Hepatocyte (in vitro differentiated cells): ENCODE measurements around the gene DIP2C. TPM values are rescaled to one million over a fixed set of nuclear protein-coding genes. Genes with fewer than 3 reads are reported as not detected.
A peak's percentile ranks its signal among the peaks of the same experiment; 100 is the strongest.

Experiments used
- DNase-seq: peaks from one replicate; pipeline ENCODE4 v3.0.0-alpha.2; 2016; ENCODE audit warnings: low spot score
- H2AFZ ChIP-seq: fragments of 200-600 bp; sonication (generic); 2 replicates; pipeline ENCODE4 v1.6.0; 2016; ENCODE audit warnings: antibody characterized with exemption, mild to moderate bottlenecking
- H3K27ac ChIP-seq: fragments of 200-600 bp; sonication (generic); 2 replicates; pipeline ENCODE4 v1.5.1; 2016; ENCODE audit warnings: mild to moderate bottlenecking
- H3K27me3 ChIP-seq: fragments of 200-600 bp; sonication (generic); 2 replicates; pipeline ENCODE4 v1.6.1; 2016
- H3K36me3 ChIP-seq: fragments of 200-600 bp; sonication (generic); replicated peaks from 2 replicates; pipeline ENCODE4 v1.5.1; 2016; ENCODE audit warnings: low read depth; ENCODE audit not compliant: insufficient read depth
- H3K4me1 ChIP-seq: fragments of 200-600 bp; sonication (generic); 2 replicates; pipeline ENCODE4 v1.5.1; 2016; ENCODE audit warnings: mild to moderate bottlenecking, moderate library complexity; ENCODE audit not compliant: insufficient read depth
- H3K4me2 ChIP-seq: fragments of 200-600 bp; sonication (generic); 2 replicates; pipeline ENCODE4 v1.6.0; 2016
- H3K4me3 ChIP-seq: fragments of 200-600 bp; sonication (generic); 2 replicates; pipeline ENCODE4 v1.5.1; 2016; ENCODE audit warnings: mild to moderate bottlenecking
- H3K79me2 ChIP-seq: fragments of 200-600 bp; sonication (generic); 2 replicates; pipeline ENCODE4 v1.6.0; 2017; ENCODE audit warnings: mild to moderate bottlenecking
- H3K9me2 ChIP-seq: fragments of 200-600 bp; sonication (generic); replicated peaks from 2 replicates; pipeline ENCODE4 v1.6.0; 2017; ENCODE audit warnings: mild to moderate bottlenecking; ENCODE audit not compliant: insufficient read depth
- H3K9me3 ChIP-seq: fragments of 200-600 bp; sonication (generic); 2 replicates; pipeline ENCODE4 v1.5.1; 2016; ENCODE audit warnings: low read depth, mild to moderate bottlenecking
- H4K20me1 ChIP-seq: fragments of 200-600 bp; sonication (generic); 2 replicates; pipeline ENCODE4 v1.6.0; 2016; ENCODE audit warnings: mild to moderate bottlenecking; ENCODE audit not compliant: insufficient read depth, poor library complexity, severe bottlenecking
- EZH2 ChIP-seq: fragments of 200-600 bp; sonication (generic); IDR thresholded peaks from 2 replicates; pipeline ENCODE4 v1.6.1; 2016; ENCODE audit warnings: antibody characterized with exemption, mild to moderate bottlenecking, borderline replicate concordance
- EZH2phosphoT487 ChIP-seq: fragments of 200-600 bp; sonication (generic); IDR thresholded peaks from one replicate; pipeline ENCODE4 v1.6.1; 2018; ENCODE audit warnings: antibody characterized with exemption, mild to moderate bottlenecking, low read depth, moderate library complexity; ENCODE audit not compliant: unreplicated experiment, severe bottlenecking
- WGBS: methylation state at CpG from one replicate; pipeline ENCODE4 v1.1.6; 2016; ENCODE audit warnings: low lambda C conversion rate; ENCODE audit errors: missing lambda C conversion rate; 5-methylcytosine and 5-hydroxymethylcytosine counted together
- polyA plus RNA-seq: library from polyadenylated mRNA; unstranded; fragments of >200 nt; fragmentation: Nextera tagmentation; extraction: Ambion mirVana; gene quantifications from 2 replicates; pipeline ENCODE4 v1.2.1, GENCODE V29; 2016
- total RNA-seq: library from RNA; depleted of rRNA; stranded (reverse); fragments of >200 nt; gene quantifications from 2 replicates; pipeline ENCODE4 v1.2.3, GENCODE V29; 2014
- TF ChIP-seq, protein P1 (sequence below): fragments of 200-600 bp; sonication (generic); IDR thresholded peaks from 2 replicates; pipeline ENCODE4 v1.5.1; 2016; ENCODE audit warnings: antibody characterized with exemption, mild to moderate bottlenecking; ENCODE audit not compliant: poor library complexity

DIP2C gene
- total and polyA plus RNA-seq, 2 experiments from 2014 or later: 11.1 to 12.8 TPM

- TF ChIP-seq, protein P1, sequence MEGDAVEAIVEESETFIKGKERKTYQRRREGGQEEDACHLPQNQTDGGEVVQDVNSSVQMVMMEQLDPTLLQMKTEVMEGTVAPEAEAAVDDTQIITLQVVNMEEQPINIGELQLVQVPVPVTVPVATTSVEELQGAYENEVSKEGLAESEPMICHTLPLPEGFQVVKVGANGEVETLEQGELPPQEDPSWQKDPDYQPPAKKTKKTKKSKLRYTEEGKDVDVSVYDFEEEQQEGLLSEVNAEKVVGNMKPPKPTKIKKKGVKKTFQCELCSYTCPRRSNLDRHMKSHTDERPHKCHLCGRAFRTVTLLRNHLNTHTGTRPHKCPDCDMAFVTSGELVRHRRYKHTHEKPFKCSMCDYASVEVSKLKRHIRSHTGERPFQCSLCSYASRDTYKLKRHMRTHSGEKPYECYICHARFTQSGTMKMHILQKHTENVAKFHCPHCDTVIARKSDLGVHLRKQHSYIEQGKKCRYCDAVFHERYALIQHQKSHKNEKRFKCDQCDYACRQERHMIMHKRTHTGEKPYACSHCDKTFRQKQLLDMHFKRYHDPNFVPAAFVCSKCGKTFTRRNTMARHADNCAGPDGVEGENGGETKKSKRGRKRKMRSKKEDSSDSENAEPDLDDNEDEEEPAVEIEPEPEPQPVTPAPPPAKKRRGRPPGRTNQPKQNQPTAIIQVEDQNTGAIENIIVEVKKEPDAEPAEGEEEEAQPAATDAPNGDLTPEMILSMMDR: no peak
- TF ChIP-seq EZH2phosphoT487 (no peak), EZH2 (no peak)
- Histone ChIP-seq H3K4me1 (peaks cover 9% of the 10 kb centered on the region), H2AFZ (no peak overlapping the region), H3K4me2 (no peak overlapping the region), H3K27me3 (no peaks in the 10 kb centered on the region), H3K9me2 (no peaks in the 10 kb centered on the region), H3K27ac (no peak overlapping the region), H3K9me3 (no peaks in the 10 kb centered on the region), H4K20me1 (no peaks in the 10 kb centered on the region), H3K79me2 (no peaks in the 10 kb centered on the region), H3K36me3 (no peaks in the 10 kb centered on the region), H3K4me3 (no peak overlapping the region)
- DNase-seq: no peak
- WGBS: 60% methylated on average over 5 of the region's 5 CpGs
Observed at GRCh38 chr10:716821-717220, 27.4 kb upstream of the DIP2C start.

DNA sequence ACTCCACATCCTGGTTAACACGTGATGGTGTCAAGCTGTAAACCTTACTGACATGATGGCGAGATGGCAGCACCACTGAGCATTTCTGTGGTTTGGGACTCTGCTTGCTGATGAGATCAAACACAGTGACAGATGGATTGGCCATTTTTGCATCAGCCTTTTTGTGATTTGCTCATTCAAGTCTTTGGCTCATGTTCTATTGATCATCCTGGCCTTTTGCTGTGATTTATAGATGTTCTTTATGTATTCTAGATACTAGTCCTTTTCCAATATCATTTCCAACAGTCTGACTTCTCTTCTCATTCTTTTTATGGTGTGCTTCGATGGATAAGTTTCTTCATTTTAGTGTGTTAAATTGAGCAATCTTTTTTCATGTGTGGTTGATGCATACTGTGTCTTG, 24.7 kb upstream of the DIP2C start:
- 85% methylated on average over 3 of the region's 3 CpGs for WGBS
- H3K4me2 ChIP-seq: no peak overlapping the region
- no peaks in the 10 kb centered on the region for H3K27me3 ChIP-seq
- no peak overlapping the region for H3K4me3 ChIP-seq
- no peak overlapping the region for H3K27ac ChIP-seq
- peaks cover 10% of the 10 kb centered on the region for H3K4me1 ChIP-seq
- no peaks in the 10 kb centered on the region for H3K9me2 ChIP-seq
- H4K20me1 ChIP-seq: no peaks in the 10 kb centered on the region
- H3K9me3 ChIP-seq: no peaks in the 10 kb centered on the region
- H2AFZ ChIP-seq: no peak overlapping the region
- H3K79me2 ChIP-seq: no peaks in the 10 kb centered on the region
- no peak for DNase-seq
- TF ChIP-seq EZH2phosphoT487: no peak
- TF ChIP-seq, protein P1: no peak
- no peak for TF ChIP-seq EZH2
- no peaks in the 10 kb centered on the region for H3K36me3 ChIP-seq

- H3K4me3 ChIP-seq: no peak overlapping the region
- H4K20me1 ChIP-seq: no peaks in the 10 kb centered on the region
- peaks cover 10% of the 10 kb centered on the region for H3K4me1 ChIP-seq
- H3K36me3 ChIP-seq: no peaks in the 10 kb centered on the region
- H3K9me2 ChIP-seq: no peaks in the 10 kb centered on the region
- DNase-seq: no peak
- H3K79me2 ChIP-seq: no peaks in the 10 kb centered on the region
- H3K27ac ChIP-seq: peak overlapping the region; percentile 18
- H2AFZ ChIP-seq: no peak overlapping the region
- WGBS: 73% methylated on average over 2 of the region's 2 CpGs
- H3K27me3 ChIP-seq: no peaks in the 10 kb centered on the region
- no peaks in the 10 kb centered on the region for H3K9me3 ChIP-seq
- TF ChIP-seq EZH2 (no peak), EZH2phosphoT487 (no peak)
- TF ChIP-seq, protein P1: no peak
- H3K4me2 ChIP-seq: peak overlapping the region; percentile 5
Observed at GRCh38 chr10:712575-712974, 23.1 kb upstream of the DIP2C start.

DNA sequence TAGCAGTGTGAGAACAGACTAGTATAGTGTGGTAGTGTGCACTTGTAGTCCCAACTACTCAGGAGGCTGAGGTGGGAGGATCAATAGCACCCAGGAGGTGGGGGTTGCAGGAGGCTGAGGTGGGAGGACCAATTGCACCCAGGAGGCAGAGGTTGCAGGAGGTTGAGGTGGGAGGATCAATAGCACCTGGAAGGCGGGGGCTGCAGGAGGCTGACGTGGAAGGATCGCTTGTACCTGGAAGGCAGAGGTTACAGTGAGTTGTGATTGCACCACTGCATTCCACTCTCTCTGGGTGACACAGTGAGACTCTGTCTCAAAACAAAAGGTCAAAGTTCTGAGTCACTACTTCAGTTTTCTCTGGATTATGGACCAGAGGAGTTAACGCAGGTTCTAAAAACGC, 22.6 kb upstream of the DIP2C start:
- Histone ChIP-seq H3K79me2 (no peaks in the 10 kb centered on the region), H3K4me3 (no peak overlapping the region), H2AFZ (no peak overlapping the region), H3K4me2 (peak overlapping the region; percentile 5), H3K9me3 (no peaks in the 10 kb centered on the region), H3K9me2 (no peaks in the 10 kb centered on the region), H3K36me3 (no peaks in the 10 kb centered on the region), H3K27ac (peak overlapping the region; percentile 81), H3K4me1 (peaks cover 10% of the 10 kb centered on the region), H3K27me3 (no peaks in the 10 kb centered on the region), H4K20me1 (no peaks in the 10 kb centered on the region)
- peak; percentile 66 for DNase-seq
- 66% methylated on average over 5 of the region's 5 CpGs for WGBS
- TF ChIP-seq, protein P1: no peak
- TF ChIP-seq EZH2 (no peak), EZH2phosphoT487 (no peak)
